HTERT RPE-1 (cell line): ENCODE data around the gene MICAL3.
"Not testable (repeated sequence)": the region's sequence is repeated elsewhere in the genome, so short reads cannot be mapped to it uniquely, and the experiment has no call there.

Source experiments
- in situ Hi-C: fragments of 300-500 bp; cut with MboI; formaldehyde crosslinking; loops from 4 replicates; pipeline ENCODE4 v1.14.3; 2020; ENCODE audit warnings: low sequenced_read_pairs

MICAL3 gene

DNA sequence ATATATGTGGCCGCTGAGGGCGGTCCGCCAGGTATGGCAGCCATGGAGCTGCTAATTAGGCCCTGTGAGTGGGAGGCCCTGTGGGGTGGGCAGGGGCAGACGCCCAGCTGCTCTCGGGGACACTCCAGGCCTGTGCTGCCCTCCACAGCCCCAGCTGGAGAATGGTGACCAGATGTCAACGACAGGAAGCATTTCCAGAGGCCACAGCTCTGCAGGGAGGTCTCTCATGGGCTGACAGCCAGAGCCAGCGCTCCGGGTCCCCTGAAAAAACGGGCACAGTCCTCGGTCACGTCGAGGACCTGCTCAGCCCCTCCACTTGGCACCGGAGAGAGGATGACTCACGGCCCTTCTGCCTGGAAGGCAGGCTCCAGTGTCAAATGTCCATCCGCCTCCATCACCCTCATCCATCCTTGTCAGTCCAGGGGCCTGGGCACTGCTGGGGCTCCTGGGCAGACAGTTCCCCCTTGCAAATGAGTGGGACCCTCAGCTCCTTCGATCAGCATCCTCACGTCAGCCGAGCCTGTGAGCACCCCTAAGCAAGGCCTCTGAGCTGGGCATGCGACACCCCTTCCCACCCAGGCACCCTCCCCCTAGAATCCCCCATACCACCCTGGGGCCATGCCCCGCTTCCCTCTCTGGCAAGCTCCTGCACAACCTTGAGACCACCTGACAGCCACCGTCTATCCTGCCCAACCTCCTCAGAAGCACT is 252.0 kb downstream of the MICAL3 start:
- in situ Hi-C loops, result no loop called here

DNA sequence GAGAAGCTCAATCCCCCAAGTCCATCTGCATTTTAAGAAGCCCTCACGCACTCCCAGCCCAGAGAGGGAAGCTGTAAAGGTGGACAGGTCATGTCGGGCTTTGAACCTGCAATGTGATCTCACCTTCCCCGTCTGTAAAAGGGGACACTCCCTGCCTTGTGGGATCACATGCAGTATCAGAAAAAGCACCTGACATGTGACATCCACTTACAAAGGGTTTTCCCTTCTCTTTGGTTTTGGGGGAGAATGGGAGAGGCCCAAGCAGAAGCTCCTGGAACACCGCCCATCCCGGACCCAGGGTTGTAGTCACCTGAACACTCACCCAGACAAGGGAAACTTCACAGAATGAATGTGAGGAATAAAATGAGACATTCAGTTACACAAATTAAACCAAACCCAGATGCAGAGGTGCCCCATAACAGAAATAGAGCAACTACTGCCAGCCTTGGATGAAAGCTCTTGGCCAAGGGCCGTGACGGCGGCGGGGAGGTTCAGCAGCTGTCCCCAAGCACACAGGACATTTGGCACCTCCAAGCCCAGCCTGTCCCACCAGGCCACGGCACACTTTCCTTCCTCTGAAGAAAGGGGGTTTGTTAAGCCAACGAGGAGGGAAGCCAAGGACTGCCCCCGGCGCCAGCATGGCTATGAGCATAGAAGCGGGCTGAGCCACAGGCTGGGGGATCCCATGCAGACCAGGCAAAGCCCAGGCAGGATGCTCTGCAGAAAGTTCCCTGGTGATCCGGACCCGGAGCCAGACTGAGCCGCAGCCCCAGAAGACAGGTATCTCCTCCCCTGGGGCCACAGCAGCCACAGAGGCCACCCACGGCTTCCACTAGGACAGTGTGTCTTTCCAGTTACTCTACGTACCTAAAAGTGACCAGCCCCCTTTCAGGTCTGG is 253.9 kb downstream of the MICAL3 start:
- in situ Hi-C loops, result no loop called here

DNA sequence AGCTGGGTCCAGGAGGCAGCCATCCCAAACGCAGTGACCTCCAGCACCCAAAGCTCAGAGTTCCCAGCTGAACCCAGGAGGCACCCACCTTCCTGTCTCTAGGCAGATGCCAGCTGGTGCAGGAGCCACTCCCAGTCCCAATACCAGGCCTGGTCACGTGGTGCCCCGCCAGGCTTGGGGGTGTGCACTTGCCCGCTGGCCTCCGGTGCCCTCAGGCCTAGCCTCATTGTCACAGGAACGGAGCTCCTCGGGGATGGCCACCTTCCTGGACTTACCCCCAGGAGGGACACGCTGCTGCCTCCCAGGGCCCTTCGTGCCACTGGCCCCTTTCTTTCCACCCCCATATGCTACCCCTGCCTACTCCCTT is 254.7 kb downstream of the MICAL3 start:
- in situ Hi-C loops, result no loop called here

DNA sequence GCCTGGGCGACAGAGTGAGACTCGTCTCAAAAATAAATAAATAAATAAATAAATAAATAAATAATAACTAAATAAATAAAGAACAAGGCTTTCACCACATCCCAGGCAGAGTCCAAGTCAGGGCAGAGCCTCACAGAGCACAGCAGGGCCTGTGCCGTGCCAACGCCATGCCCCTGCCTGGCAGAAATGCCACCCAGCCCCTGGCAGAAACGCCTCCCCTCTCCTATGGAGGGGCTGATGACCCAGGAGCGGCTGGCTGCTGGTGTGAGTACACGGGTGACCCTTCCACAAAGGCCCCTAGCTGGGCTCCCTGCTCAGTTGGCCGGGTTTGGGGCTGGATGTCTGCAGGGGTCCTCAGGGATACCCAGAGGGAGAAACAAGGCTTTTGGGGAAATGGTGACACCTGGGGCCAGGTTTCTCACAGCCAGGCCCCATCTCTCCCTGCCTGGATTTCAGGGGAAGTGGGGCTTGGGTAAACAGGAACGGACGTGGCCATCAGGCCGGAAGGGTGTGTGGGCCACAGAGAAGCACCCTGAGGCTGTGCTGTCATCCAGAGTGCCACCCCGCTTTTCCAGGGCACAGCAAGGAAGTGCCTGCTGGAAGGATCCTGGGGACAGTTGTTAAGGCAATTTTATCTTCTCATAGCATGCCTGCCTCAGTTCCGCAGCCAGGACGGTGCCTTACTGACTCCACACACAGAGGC is 255.2 kb downstream of the MICAL3 start:
- in situ Hi-C loops, result no loop called here

DNA sequence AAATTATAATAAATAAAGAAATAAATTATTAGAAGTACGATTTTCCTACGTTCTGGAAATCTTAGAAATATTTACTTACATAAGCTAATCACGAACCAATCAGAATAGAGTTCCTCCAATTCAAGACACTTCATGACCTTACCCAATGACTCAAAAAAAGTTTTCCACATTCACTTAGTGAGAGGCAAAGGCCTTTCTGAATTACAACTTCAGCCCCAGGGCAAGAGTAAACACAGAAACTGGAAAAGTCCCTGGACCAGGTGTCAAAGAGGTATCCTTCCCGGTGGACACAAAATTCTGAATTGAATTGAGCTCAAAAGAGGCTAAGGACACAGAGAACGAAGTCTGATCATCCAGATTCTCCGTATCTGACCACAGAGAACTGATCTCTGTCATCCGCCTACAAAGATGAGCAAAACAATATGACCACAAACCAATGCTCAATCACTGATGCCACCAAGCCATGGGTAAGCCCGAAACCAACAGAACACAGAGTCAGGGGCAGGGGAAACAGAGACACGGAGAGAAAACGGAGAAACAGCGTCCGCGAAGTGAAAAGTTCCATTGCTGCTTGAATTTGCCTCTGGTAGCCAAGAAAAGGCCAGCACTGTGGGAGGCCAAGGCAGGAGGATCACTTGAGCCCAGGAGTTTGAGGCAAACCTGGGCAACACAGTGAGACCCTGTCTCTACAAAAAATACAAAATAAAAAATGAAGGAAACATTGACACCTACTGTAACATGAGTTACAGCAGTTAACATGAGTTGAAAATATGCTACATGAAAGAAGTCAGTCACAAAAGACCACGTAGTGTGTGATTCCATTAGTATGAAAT is 256.9 kb downstream of the MICAL3 start:
- in situ Hi-C loops, result no loop called here

DNA sequence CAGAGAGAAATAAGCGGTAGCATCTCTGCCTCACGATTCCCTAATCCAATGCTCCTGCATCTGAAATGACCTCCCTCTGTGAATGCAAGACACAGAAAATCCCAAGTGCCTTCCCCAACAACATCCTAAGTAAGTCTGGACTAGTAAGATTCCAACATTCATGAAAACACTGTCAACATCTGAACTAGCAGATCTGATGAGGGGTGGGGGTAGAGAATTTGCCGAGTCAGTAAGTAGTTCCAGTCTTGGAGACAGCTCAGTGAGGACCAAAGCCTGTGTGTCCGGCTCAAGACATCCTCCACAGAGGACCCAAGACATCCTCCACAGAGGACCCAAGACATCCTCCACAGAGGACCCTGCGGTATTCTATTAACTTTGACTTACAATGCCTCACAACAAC is 259.5 kb downstream of the MICAL3 start:
- in situ Hi-C loops, result not testable (repeated sequence)

DNA sequence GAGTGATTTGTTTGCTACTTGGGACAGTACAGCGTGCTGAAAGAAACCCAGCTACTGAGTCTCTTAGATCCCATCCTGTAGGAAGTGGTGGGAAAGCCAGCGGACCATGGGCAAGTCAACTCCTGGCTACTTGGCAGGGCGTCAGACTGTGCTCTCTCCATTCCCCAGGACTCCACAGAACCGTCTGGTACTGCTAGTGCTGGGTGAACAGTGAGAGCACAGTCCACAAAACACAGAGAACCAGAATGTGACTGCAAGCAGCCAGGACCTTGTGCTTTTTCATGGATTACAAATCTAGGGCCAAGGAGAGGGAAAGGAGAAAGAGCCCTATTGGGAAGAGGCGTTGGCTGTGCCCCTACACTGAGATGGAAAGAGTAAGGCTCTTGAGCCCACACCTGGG is 260.3 kb downstream of the MICAL3 start:
- in situ Hi-C loops, result no loop called here

DNA sequence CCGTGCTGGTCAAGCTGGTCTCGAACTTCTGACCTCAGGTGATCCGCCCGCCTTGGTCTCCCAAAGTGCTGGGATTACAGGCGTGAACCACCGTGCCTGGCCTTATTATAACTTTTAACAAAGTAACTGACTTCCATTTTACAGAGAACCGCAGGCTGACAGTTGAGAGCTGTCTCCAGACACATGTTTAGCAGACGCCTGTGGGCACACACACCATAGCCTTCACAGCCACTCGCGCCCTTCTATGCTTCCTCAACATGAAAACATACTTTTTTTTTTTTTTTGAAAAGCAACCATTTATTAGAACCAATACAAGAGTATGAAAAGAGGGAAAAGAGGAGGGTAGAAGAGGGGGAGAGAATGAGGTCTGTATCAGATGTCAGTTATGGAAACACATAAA is 260.9 kb downstream of the MICAL3 start:
- in situ Hi-C loops, result not testable (repeated sequence)

DNA sequence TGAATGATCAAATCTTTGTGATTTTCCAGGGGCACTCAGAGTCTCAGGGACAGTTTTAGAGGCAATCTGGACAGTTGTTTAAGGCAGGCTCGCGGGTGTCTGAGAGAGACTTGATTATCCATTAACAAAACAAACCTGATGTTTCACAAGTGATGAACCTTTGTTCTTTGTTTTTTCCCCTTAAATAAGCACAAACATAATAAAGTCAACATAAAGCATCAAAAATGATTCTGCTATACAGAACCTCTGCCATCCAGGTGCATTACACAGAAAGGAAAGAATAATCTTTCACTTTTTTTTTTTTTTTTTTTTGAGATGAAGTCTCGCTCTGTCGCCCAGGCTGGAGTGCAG is 263.2 kb downstream of the MICAL3 start:
- in situ Hi-C loops, result no loop called here

DNA sequence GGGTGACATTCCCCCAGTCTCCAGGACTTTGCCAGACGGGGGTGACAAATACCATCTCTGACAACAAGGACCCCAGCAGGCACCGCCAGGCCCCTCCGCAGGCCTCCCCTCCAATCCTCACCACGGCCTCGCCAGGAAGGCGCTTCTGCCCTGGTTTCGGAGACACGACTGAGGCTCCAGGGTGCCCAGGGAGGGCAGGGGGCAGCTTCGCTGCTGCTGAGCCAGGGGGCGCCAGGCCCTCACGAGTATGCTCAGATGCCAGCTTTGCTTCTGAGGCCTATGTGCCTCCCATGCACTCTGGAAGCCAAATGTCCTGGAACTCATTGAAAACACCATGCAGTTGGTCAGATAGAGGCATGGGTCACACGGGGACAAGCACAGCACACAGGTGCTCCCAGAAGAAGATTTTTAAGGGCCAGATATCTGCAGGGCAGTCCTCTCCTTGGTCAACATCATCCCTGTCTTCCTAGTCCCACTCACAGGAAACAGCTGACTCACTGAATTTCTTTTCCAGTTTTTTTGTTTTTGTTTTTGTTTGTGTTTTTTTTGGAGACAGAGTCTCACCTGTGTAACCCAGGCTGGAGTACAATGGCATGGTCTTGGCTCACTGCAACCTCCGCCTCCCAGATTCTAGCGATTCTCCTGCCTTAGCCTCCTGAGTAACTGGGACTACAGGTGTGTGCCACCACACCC is 270.0 kb downstream of the MICAL3 start:
- in situ Hi-C loops, result no loop called here

DNA sequence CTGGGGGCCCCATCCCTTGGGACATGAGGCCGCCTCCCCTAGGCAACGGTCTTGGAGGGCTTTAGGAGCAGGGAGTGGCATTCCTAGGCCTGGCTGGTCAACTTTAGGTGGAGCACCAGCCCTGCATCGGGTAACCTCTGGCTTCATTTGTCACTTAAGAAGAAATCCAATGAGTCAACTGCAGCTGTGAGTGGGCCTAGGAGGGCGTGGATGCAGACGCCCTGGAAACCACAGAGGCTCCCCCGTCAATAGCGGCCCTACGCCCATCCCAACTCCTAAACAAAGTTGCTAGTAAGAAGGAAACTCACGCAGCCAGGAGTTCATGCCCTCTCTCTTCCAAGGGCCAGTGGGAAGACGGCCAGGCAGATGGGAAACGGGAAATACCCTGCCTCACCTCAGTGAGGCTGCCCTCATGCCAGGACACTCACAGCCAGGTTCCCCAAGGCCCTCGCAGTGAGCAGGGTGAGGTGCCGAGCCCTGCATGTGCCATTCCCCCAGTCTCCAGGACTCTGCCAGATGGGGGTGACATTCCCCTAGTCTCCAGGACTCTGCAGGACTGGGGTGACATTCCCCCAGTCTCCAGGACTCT is 270.9 kb downstream of the MICAL3 start:
- in situ Hi-C loops, result no loop called here

DNA sequence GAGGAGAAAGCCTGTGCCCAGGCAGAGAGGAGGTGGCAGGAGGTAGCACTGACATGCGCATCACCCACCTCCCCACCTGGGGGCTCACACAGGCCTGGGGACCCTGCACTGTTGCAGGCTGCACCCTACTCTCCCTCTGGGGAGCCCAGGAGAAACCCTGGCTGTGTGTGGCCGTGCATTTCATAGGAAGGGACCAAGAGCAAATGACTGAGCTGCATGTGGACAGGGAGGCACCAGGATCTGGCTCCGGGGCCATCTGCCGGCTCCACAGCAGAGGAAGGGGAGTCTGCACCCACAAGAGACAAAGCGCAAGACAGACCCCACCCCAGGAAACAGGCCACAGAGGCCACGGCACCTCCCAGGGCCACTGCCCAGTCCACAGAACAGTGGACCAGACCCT is 272.8 kb downstream of the MICAL3 start:
- in situ Hi-C loops, result no loop called here

DNA sequence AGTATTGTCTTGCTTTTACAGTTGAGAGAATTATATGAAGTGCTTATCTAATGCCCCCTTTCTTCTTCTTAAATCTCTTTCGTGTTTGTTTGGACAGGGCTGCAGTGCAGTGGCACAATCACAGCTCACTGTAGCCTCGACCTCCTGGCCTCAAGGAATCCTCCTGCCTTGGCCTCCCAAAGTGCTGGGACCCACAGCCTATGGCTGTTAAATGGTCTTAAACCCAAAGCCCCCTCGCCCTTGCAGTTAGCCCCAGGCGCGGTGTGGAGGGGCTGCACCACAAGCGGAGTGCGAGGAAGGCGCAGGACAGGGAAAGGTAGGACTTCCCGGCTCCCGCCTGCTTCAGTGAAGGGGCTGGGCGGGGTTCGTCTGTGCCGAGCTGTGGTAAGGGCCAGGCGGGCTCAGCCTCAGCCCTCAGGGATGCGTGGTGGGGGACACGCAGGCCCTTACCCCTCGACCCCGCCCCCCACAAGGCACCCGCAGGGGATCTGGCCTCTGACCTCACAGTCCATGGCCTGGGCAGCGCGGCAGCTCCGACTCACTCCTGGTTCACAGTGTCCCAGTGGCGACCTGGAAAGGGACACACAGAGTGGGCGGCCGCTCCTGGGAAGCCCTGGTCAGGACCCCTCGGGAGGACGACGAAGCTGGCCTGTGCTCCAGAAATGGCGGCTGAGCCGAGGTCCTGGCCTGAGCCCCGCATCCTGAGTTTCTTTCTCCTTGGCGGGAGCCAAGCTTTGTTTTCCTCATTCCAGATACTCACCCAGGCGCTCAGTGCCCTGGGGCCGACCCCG is 274.6 kb downstream of the MICAL3 start:
- in situ Hi-C loops, result no loop called here

DNA sequence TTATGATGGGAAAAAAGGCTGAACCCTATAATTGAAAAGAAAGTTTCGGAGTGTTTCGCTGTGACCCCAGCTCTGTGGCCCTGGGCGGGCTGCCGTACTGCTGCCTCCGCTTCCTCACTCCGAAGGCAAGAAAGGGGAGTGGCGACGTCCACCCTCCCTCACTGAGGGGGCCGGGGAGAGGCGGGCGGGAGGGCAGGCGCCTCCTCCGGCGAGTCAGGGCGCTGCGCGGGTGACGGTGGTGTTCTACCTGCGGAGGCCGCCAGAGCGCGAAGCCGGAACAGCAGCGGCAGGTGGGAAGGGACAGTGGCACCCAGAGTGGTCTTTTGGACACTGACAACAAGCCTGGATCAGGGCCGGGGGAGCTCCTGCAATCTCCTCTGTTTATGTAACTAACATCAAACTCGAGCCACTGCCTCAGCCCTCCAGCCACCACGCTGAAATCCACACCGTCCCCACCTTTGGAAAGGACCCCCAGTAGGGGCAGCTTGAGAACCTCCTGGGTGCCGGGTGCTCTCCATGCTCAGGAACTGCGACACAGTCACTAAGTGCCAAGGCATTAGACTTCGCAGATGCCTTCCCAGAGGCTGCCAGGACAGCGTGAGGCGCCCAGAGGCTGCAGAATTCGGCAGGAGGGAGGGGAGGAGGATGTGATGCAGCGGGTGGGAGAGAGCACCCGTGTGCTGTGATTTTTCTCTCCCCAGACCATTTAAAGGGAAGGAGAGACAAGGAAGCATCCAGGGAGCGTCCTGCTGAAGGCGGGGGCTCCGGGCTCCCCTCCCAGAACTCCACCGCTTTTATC is 275.6 kb downstream of the MICAL3 start:
- in situ Hi-C loops, result no loop called here

DNA sequence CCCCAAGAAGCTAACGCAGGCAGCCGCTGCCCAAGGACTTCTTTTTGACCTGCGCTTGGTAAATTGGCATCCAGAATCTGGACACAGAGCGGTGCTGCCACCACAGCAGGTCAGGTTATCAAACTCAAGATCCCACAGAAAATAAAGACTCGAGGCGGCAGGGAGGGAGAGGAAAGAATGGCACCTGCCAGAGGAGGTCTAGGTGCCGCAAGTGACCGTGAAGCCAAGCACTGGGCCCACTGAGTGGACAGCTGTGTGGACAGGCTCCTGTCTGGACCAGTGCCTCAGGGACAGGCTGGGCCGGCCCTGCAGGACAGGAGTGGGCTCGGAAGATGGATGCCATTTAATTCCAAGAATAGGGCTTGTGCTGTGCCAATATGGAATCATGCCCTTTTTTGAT is 277.4 kb downstream of the MICAL3 start:
- in situ Hi-C loops, result no loop called here

DNA sequence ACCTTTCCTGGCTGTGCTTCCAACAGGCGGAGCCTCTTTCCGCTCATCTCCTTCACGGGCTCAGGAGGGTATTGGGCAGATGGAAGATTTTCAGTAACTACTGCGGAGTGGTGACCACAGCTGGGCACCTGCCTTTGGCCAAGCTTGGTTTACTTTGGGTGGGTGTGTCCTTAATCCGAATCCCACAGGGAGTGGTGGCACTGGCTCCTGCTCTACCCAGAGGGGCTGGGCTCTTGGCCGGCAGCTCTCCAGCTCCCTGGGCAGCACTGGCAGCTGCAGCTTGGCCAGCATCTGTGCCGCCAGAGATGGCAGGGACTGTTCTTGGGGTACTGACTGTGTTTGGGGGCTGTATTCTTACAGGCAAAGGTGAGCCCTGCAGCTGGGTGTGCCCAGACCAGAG is 279.9 kb downstream of the MICAL3 start:
- in situ Hi-C loops, result no loop called here

DNA sequence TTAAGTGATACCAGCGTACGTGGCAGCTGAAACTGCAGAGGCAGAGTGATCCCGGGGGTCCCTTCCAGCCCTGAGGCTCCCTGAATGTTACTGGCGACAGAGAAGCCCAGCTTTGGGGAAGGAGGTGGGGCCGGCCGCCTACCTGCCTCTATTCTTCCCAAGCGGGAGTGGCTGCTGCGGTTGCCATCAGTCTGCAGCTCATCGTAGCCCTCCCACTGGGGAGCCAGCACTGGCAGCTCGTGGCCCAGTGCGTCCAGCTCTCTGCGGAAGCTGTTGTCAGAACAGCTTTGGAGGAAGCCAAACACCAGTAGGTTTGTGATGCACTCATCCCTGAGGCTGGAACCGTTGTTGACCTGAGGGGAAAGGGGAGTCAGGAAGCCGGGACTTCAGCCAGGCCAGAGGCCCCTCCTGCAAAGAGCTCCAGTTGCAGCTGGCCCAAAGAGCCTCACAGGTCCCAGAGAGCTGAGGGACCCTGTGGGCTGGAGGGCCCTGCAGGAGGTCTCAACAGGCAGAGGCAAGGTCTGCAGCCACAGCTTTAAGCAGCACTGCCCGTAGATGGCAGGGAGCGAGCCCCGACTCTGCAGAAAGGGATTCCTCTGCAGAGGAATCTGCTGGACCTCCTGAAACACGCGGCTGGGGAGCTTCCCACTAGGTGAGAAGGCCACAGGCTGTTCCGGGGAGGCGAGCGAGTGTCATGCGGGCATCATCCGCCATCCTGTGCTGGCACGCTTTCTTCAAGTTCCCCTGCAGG is 280.5 kb downstream of the MICAL3 start:
- in situ Hi-C loops, result no loop called here

DNA sequence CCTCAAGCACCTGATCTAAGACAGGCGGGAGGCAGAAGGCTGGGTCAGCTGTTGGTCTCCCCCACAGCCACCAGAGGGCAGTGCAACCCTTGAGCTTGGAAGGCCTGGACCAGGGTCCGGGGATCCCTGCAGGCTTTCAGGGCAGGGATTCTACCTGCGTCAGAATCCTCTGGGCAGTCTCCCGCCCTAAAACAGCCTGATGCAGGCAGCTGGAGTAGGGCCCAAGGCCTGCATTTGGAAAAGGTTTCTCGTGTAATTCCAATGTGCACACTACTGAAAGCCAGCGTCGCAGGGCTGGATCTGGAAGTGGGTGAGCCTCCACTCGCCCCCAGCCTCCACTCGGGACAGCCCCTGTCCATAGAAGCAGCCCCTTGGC is 281.8 kb downstream of the MICAL3 start:
- in situ Hi-C loops, result no loop called here
